MM.1S (cell line): ENCODE measurements around the gene APOC3.

ENCODE experiments used
- EZH2 ChIP-seq: fragments of 300-600 bp; sonication (generic); optimal IDR thresholded peaks from 2 replicates; pipeline ENCODE3; 2017; ENCODE audit warnings: low read depth, mild to moderate bottlenecking, antibody characterized with exemption, low read length, mixed read lengths
- TF ChIP-seq, protein P1 (sequence below): fragments of 300-600 bp; sonication (generic); IDR thresholded peaks from 2 replicates; pipeline ENCODE4 v1.5.1; 2016; ENCODE audit warnings: antibody characterized with exemption, low read length, mixed read lengths

- TF ChIP-seq, protein P1, sequence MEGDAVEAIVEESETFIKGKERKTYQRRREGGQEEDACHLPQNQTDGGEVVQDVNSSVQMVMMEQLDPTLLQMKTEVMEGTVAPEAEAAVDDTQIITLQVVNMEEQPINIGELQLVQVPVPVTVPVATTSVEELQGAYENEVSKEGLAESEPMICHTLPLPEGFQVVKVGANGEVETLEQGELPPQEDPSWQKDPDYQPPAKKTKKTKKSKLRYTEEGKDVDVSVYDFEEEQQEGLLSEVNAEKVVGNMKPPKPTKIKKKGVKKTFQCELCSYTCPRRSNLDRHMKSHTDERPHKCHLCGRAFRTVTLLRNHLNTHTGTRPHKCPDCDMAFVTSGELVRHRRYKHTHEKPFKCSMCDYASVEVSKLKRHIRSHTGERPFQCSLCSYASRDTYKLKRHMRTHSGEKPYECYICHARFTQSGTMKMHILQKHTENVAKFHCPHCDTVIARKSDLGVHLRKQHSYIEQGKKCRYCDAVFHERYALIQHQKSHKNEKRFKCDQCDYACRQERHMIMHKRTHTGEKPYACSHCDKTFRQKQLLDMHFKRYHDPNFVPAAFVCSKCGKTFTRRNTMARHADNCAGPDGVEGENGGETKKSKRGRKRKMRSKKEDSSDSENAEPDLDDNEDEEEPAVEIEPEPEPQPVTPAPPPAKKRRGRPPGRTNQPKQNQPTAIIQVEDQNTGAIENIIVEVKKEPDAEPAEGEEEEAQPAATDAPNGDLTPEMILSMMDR: no peak
- no peak for TF ChIP-seq EZH2
Observed at GRCh38 chr11:116807601-116808261, 22.0 kb upstream of the APOC3 start.
